ENCODE measurements around the gene C1orf94. TPM values are rescaled to one million over a fixed set of nuclear protein-coding genes. Genes with fewer than 3 reads are reported as not detected.

Gene C1orf94
- total RNA-seq, 1 donor from 2014 or later: not detected

DNA sequence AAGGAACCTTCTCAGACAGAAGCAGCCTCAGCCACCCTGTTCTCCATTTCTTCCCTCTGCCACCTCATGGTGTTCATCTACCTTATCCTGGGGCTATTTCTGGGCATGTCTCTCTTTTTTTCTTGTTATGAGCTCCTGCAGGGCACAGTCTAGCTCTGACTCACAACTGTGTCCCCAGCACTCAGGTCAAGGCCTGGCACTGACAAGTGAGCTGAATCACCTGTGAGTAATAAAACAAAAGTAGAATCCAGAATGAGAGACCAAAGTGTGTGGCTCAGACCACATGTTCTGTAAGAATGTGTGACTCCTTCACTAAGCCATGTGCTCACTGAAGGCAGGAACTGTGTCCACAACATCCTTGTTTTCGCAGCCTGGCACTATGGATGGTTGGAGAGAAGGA, 23.2 kb downstream of the C1orf94 start:
- TF ChIP-seq, protein P1, sequence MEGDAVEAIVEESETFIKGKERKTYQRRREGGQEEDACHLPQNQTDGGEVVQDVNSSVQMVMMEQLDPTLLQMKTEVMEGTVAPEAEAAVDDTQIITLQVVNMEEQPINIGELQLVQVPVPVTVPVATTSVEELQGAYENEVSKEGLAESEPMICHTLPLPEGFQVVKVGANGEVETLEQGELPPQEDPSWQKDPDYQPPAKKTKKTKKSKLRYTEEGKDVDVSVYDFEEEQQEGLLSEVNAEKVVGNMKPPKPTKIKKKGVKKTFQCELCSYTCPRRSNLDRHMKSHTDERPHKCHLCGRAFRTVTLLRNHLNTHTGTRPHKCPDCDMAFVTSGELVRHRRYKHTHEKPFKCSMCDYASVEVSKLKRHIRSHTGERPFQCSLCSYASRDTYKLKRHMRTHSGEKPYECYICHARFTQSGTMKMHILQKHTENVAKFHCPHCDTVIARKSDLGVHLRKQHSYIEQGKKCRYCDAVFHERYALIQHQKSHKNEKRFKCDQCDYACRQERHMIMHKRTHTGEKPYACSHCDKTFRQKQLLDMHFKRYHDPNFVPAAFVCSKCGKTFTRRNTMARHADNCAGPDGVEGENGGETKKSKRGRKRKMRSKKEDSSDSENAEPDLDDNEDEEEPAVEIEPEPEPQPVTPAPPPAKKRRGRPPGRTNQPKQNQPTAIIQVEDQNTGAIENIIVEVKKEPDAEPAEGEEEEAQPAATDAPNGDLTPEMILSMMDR (IDR thresholded peaks at IDR 0.05): no peak
- Mint-ChIP-seq H3K9me3 (ENCODE audit: unreplicated experiment) (peaks cover 14% of the 10 kb centered on the region), H3K27ac (ENCODE audit: unreplicated experiment) (no peak overlapping the region), H3K36me3 (ENCODE audit: unreplicated experiment) (no peaks in the 10 kb centered on the region), H3K27me3 (ENCODE audit: unreplicated experiment) (no peaks in the 10 kb centered on the region), H3K4me1 (ENCODE audit: unreplicated experiment) (no peaks in the 10 kb centered on the region), H3K4me3 (ENCODE audit: unreplicated experiment) (no peak overlapping the region)
- no peak for DNase-seq (ENCODE audit: extremely low spot score, unreplicated experiment)

DNA sequence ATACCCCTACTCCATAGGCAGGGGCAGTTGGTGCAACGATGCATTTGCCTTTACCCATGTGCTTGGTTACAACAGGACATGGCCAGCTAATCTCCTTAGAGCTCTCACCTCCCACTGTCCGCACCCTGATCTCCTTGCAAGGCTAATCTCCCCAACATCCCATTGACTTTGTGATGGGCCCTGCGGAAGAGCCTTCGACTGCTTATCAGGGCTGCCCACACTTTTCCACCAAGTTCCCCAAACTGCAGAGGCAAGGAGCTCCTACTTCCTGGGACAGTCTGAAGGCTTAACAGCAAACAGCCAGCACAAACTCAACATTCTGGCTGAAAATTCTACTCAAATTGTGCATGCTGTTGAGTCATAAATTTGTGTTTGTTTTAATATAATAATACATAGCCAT, 36.0 kb downstream of the C1orf94 start:
- H3K4me1 Mint-ChIP-seq (ENCODE audit: unreplicated experiment): no peaks in the 10 kb centered on the region
- H3K4me3 Mint-ChIP-seq (ENCODE audit: unreplicated experiment): no peak overlapping the region
- no peak overlapping the region for H3K27ac Mint-ChIP-seq (ENCODE audit: unreplicated experiment)
- H3K27me3 Mint-ChIP-seq (ENCODE audit: unreplicated experiment): no peaks in the 10 kb centered on the region
- TF ChIP-seq, protein P1 (IDR thresholded peaks at IDR 0.05): no peak
- no peaks in the 10 kb centered on the region for H3K36me3 Mint-ChIP-seq (ENCODE audit: unreplicated experiment)
- DNase-seq (ENCODE audit: extremely low spot score, unreplicated experiment): no peak
- H3K9me3 Mint-ChIP-seq (ENCODE audit: unreplicated experiment): no peaks in the 10 kb centered on the region

DNA sequence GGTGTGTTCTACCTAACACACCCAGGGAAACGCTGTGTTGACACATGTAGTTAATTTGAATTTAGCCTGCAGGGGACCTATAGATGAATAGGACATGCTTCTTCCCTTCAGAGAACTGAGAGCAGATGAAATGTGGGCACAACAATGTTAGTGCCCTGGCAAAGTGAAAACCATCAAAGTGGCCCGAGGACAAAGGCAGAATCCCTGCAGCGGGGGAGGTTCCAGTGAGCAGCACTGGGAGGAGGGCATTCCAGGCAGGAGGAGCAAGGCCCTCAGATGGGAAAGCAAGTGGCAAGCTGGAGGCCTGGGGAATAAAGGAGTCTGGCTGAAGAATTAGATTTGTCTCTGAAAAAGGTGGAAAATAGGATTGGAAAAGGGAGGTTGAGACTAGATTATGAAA, 37.2 kb downstream of the C1orf94 start:
- no peak overlapping the region for H3K4me3 Mint-ChIP-seq (ENCODE audit: unreplicated experiment)
- H3K9me3 Mint-ChIP-seq (ENCODE audit: unreplicated experiment): no peaks in the 10 kb centered on the region
- H3K27me3 Mint-ChIP-seq (ENCODE audit: unreplicated experiment): no peaks in the 10 kb centered on the region
- H3K36me3 Mint-ChIP-seq (ENCODE audit: unreplicated experiment): no peaks in the 10 kb centered on the region
- DNase-seq (ENCODE audit: extremely low spot score, unreplicated experiment): no peak
- no peaks in the 10 kb centered on the region for H3K4me1 Mint-ChIP-seq (ENCODE audit: unreplicated experiment)
- no peak overlapping the region for H3K27ac Mint-ChIP-seq (ENCODE audit: unreplicated experiment)
- TF ChIP-seq, protein P1 (IDR thresholded peaks at IDR 0.05): no peak

DNA sequence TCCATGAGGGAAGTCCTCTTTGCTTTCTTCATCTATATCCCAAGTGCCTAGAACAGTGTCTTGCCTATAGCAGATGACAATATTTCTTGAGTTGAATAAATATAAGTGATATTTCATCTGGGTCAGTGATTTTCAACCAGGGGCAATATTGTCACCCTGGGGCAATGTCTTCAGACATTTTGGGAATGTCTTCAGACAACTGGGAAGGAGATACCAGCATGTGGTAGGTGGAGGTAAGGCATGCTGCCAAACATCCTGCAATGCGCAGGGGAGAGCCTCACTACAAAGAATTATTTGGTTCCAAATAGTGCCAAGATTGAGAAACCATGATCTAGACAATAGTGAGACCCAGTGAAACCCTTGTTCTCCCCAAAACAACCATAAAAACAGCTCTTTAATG, 54.7 kb downstream of the C1orf94 start:
- DNase-seq (ENCODE audit: extremely low spot score, unreplicated experiment): no peak
- TF ChIP-seq, protein P1 (IDR thresholded peaks at IDR 0.05): no peak
- Mint-ChIP-seq H3K27me3 (ENCODE audit: unreplicated experiment) (no peaks in the 10 kb centered on the region), H3K36me3 (ENCODE audit: unreplicated experiment) (no peaks in the 10 kb centered on the region), H3K9me3 (ENCODE audit: unreplicated experiment) (peaks cover 19% of the 10 kb centered on the region), H3K4me1 (ENCODE audit: unreplicated experiment) (no peaks in the 10 kb centered on the region), H3K27ac (ENCODE audit: unreplicated experiment) (no peak overlapping the region), H3K4me3 (ENCODE audit: unreplicated experiment) (no peak overlapping the region)

DNA sequence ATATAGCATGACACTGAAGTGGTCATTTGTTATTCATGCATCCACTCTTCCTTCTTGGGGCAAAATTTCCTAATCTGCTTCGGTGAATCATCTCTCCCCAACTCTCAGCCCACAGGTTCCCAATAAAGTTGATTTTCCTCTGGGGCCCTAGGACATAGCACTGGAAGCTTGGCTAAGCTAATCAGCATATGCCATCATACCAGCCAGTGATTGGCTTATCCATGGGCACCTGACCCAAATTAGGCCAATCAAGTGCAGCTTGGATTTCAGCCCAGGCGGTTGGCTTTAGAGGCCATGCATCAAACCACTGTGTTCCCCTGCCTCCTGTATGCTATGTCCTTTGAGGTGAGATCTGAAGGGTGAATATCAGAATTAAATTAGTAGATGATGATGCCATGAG, 58.9 kb downstream of the C1orf94 start:
- Mint-ChIP-seq H3K27me3 (ENCODE audit: unreplicated experiment) (no peaks in the 10 kb centered on the region), H3K9me3 (ENCODE audit: unreplicated experiment) (peaks cover 22% of the 10 kb centered on the region), H3K36me3 (ENCODE audit: unreplicated experiment) (no peaks in the 10 kb centered on the region), H3K4me3 (ENCODE audit: unreplicated experiment) (no peak overlapping the region), H3K4me1 (ENCODE audit: unreplicated experiment) (no peaks in the 10 kb centered on the region), H3K27ac (ENCODE audit: unreplicated experiment) (no peak overlapping the region)
- TF ChIP-seq, protein P1 (IDR thresholded peaks at IDR 0.05): no peak
- DNase-seq (ENCODE audit: extremely low spot score, unreplicated experiment): no peak

Measured in osteocyte (in vitro differentiated cells).